HG03045 (cell line): ENCODE results near the gene TTC28.

Experiments used
- ATAC-seq: cut with Tn5 transposase; IDR thresholded peaks from one replicate; pipeline ENCODE4 v1.9.1; 2021; ENCODE audit warnings: mild to moderate bottlenecking, moderate library complexity; ENCODE audit not compliant: unreplicated experiment

Gene TTC28

GRCh38 chr22:27998511-27999410 is 680.9 kb downstream of the TTC28 start:
- no peak for ATAC-seq

DNA sequence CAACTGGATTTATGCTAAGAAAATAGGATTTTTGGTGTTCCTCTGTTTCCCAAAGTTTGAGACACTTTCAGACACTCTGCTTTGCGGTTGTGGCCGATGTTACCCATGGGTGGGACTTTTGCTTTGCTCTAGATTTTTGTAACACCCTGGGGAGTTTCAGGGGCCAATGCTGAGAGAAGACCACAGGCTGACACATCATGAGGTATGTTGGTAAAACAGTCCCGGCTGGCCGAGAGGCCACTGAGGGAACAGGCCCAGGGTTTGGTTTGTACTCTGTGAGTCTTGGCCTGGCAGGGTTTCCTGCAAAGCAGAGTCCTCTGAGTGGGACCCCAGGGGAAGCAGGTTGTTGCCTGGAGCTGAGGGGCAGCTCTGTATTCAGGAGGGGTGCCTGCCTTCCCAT is 682.1 kb downstream of the TTC28 start:
- no peak for ATAC-seq

DNA sequence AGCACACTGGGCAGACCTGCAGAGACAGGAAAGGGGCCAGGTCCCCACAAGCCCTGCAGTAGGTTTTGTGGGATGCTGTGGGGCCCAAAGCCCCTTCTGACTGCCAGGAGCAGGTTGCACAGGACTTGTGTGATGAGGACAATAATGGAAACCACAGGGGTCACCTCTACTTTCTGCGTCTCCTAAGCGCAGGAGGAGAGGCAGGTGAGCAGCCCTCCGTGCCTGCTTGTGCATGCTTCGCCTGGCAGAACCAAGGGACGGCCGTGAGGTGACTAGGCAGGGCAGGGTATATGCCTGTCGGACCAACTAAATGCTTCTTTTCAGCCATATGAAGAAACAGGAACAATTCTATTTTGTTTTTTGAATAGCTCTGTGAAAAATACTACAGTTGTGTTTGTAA is 682.7 kb downstream of the TTC28 start:
- no peak for ATAC-seq

DNA sequence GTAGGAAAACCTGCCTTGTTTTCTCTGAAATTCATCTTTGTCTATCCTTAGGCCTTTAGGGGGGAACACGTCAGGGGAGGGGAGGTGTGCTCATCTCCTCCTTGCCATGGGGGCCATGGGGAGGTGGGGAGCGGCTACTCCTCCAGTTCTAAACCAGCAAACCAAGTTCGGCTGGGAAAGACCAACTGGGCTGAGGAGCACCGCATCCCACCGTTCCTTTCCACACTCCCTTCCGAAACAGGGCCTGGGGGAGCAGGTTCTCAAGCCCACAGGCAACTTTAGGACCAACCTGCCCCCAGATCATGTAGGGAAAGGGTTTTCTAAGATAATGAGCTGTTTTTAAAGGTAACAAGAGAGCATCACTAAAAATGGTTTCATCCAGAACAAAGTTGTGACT is 683.1 kb downstream of the TTC28 start:
- ATAC-seq: no peak

GRCh38 chr22:27995801-27996528 is 683.7 kb downstream of the TTC28 start:
- no peak for ATAC-seq

- ATAC-seq: no peak
Observed at GRCh38 chr22:27994481-27995331, 684.9 kb downstream of the TTC28 start.

DNA sequence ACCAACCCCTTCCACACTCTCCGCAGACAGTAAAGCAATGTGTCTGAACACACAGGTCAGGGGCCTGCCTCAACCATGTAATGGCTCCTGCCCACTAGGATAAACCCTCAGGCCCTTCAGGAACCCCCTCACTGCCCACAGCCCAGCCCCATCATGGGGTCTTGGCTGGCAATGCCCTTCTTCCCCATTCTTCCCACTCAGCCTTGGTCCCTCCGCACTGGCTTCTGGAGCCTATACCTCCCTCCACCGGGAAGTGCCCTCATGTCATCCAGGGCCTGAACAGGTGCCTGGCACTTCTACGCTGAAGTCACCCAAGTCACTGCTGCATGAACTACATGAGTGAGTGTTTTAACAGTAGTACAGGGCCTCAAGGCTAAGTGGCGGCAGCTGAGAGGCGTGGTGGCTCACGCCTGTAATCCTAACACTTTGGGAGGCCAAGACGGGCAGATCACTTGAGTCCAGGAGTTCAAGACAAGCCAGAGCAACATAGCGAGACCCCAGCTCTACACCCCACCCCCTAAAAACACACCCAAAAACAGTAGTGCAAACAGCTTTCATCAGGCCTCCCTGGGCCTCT is 685.8 kb downstream of the TTC28 start:
- no peak for ATAC-seq

DNA sequence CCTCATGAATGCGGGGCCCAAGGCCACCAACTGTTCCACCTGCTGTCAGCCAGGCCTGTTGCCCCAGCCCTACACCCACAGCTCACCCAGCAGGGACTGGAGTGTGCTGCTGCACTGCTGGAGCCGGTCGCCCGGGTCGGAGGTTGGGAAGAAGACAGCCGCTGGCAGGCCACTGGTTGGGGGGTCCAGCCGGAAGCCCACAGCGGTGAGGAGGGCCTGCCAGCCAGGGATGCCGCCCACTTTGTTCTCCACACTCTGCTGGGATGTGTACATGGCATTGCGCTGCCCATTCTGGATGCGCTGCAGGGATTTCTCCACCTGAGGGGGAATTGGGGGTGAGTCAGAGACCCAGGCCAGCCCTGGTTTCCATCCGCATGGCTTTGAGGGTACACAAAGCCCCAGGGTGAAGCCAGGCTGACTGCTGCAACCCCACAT is 686.4 kb downstream of the TTC28 start:
- ATAC-seq: no peak

- ATAC-seq: no peak
Observed at GRCh38 chr22:27992294-27993165, 687.1 kb downstream of the TTC28 start.

- no peak for ATAC-seq
Observed at GRCh38 chr22:27991586-27992293, 687.9 kb downstream of the TTC28 start.

DNA sequence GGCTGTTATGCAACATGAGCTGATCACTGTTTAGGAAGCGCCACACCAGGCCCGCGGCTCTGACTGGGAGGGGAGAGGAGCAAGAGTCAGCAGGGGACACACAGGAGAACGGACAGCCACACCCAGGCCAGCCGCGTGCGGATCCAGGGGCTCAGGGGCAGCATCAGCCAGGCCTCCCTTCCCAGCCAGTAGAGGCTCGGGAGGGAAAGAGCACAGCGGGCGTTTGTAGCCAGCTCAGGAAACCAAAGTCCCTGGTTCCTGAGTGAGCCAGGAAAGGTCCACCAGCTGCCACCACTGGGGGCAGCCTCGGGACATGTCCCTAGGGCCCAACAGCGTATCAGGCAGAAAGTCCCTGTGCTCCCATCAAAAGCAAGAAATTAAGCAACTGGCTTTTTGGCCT is 688.8 kb downstream of the TTC28 start:
- ATAC-seq: no peak

- ATAC-seq: no peak
Observed at GRCh38 chr22:27990451-27990840, 689.2 kb downstream of the TTC28 start.

DNA sequence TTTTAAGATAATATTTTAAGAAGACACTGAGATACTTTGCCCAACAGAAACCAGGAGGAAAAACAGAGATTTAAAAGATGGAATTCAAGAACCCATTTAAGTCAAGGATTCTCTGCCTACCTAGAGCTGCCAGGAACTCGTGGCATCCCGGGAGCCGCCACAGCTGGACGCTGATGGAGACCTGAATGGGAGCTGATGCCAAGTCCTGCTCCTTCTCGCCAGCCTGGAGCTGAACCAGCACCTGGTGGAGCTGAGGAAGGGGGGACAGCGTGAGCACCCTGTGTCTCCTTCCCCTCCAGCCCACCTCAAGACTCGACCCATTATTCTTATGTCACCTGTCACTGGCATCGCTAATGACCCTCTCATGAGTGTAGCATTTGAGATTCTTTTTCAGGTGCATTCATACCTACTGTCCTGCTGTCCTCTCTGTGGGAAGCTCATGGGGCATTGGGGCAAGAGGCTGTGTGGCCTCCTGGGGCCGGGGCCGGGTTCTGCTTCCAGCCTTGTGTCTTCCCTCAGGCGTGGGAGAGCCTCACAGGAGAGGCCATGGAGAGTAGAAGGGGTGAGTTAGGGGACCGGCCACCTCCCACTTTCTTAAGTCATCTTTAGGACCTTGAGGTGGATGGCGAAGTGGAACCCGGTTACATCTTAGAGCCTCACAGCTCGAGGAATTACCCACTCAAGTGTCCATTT is 689.7 kb downstream of the TTC28 start:
- no peak for ATAC-seq

DNA sequence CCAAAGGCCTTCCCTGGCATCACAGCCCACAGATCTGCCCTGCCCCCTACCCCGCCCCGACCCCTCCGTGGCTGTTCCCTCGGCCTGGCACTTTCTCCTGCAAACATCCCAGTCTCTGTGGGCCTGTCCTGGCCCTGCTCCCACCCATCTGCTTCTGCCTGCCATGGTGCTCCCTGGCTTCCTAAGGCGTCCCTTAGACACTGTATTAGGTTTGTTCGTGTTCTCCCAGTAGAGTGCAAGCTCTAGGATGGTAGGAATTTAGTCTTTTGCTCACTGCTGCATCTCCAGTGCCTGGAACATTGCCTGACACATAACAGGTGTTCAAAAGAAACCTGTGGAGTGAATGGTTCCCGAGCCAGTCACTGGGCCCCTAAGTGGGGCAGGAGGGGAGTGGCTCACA is 690.9 kb downstream of the TTC28 start:
- no peak for ATAC-seq

DNA sequence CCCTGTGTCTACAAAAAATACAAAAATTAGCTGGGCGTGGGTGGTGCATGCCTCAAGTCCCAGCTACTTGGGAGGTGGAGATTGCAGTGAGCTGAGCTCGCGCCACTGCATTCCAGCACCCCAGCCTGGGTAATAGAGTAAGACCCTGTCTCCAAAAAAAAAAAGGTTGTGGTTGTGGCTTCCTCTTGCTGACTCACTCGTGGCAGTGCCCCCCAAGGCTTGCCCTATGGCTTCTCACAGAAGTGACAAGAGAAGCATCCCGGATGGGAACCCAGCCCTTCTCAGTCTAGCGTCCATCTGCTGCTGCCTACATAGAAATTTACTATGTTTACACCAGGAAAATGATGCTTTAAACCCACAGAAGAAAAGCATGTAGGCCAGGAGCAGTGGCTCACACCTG is 692.1 kb downstream of the TTC28 start:
- ATAC-seq: no peak

GRCh38 chr22:27986937-27987336 is 692.7 kb downstream of the TTC28 start:
- no peak for ATAC-seq

- no peak for ATAC-seq
Observed at GRCh38 chr22:27986459-27986858, 693.2 kb downstream of the TTC28 start.

DNA sequence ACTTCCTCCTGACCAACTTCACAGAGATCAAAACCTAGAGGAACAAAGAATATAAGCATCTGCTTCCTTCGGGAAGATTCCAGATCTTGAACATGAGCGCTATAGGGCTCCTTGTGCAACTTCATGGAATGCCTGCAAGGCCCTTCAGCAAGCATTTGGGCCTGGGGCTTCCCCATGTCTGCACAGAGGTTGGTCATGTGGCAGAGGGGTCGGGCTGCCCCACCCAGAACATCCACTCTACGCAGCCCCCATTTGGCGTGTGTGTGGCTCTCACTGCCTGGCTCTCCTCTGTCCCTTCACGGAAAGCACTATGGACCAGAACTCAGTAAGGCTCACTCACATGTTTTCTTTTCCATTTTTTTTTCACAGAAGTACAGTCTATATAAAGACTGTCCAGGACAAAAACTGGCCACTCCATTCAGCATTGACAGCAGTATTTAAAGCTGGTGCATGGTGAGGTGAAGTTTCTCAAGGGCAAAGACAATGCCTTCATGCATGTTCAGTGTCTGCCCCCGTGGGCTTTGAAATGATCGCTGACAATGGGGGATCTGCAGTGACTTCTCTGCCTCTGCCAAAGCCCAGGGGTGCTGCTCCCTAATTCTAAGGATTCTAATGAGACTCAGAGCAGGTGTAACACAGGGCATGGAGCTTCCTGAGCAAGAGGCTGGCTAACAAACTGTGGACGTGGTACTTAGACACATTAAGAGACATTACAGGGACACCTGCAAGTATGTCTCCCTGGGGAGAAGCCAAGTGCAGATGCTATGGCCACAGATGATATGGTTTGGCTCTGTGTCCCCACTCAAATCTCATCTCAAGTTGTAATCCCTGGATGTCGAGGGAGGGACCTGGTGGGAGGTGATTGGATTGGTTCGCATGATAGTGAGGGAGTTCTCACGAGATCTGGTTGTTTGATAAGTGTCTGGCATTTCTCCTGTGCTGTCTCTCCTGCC is 694.0 kb downstream of the TTC28 start:
- no peak for ATAC-seq
